A549 (cell line): ENCODE results near the gene TLNRD1.

Source experiments
- BHLHE40 ChIP-seq: IDR thresholded peaks from 2 replicates; pipeline ENCODE4 v1.6.1; 2012; ENCODE audit warnings: low read depth, low read length, inconsistent platforms
- CEBPB ChIP-seq, 2 experiments: fragments of >200 bp in 1 of 2; sonication (Bioruptor Twin) in 1 of 2; formaldehyde crosslinking in 1 of 2; IDR thresholded peaks; 2 replicates each; pipeline ENCODE4 v1.6.1; 2012 to 2016
- CHD2 ChIP-seq: fragments of 150-350 bp; IDR thresholded peaks from 2 replicates; pipeline ENCODE4 v1.6.1; 2014; ENCODE audit warnings: low read length; ENCODE audit not compliant: partially characterized antibody
- EP300 ChIP-seq, 2 experiments: fragments of >200 bp; sonication (Bioruptor Twin); formaldehyde crosslinking; IDR thresholded peaks; 2 replicates in 1 of 2; 3 replicates in 1 of 2; pipeline ENCODE4 v1.6.1; 2016 to 2017
- ESRRA ChIP-seq: fragments of 150-350 bp; IDR thresholded peaks from 2 replicates; pipeline ENCODE4 v1.6.1; 2014; ENCODE audit warnings: mild to moderate bottlenecking, low read length, borderline replicate concordance
- JUNB ChIP-seq: fragments of >200 bp; sonication (Bioruptor Twin); formaldehyde crosslinking; IDR thresholded peaks from 2 replicates; pipeline ENCODE4 v1.6.1; 2016
- NFE2L2 ChIP-seq: fragments of 150-350 bp; conservative IDR thresholded peaks from 2 replicates; pipeline ENCODE4 v1.6.1; 2014; ENCODE audit warnings: low read length
- POLR2A ChIP-seq: IDR thresholded peaks from 2 replicates; pipeline ENCODE4 v1.6.1; 2012; ENCODE audit warnings: mild to moderate bottlenecking, low read length
- RFX5 ChIP-seq: fragments of 450-650 bp; IDR thresholded peaks from 2 replicates; pipeline ENCODE4 v1.7.1; 2014; ENCODE audit warnings: antibody characterized with exemption, mild to moderate bottlenecking, moderate library complexity
- ZFP36 ChIP-seq: fragments of 450-650 bp; IDR thresholded peaks from 2 replicates; pipeline ENCODE4 v1.6.1; 2014; ENCODE audit warnings: borderline replicate concordance; ENCODE audit not compliant: partially characterized antibody
- ZSCAN20 ChIP-seq: fragments of 250-450 bp; sonication (Bioruptor Pico); IDR thresholded peaks from 2 replicates; pipeline ENCODE4 v1.8.0; 2022; ENCODE audit warnings: mild to moderate bottlenecking, moderate library complexity
- TF ChIP-seq, protein P1 (sequence below): fragments of >200 bp; sonication (Bioruptor Twin); formaldehyde crosslinking; IDR thresholded peaks from 3 replicates; pipeline ENCODE4 v1.5.1; 2016
- TF ChIP-seq, protein P2 (sequence below): IDR thresholded peaks from 2 replicates; pipeline ENCODE4 v1.6.1; 2012

DNA sequence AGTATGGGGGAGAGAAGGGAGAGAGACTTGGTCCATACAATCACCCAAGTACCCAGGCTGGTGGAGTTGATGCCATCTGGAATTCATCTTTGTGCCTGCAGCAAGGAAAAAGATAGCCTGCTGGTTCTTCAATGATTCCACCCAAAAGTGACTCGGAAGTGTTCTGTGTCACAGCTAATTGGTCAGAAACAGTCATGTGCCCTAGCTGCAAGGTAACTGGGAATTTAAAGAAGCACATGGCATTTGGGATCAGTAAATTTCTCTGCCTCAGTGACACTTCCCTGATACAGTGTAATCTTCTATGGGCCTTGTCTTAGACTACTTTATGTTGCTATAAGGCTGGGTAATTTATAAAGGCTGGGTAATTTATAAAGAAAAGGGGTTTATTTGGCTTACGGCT is 17.5 kb downstream of the TLNRD1 start:
- TF ChIP-seq JUNB (no peak), EP300 (IDR thresholded peaks at IDR 0.05) (no peak), CHD2 (no peak), CEBPB (IDR thresholded peaks at IDR 0.05) (no peak), ZSCAN20 (CRISPR knock-in tag) (no peak), ESRRA (no peak), ZFP36 (no peak), POLR2A (no peak), NFE2L2 (no peak), BHLHE40 (no peak), RFX5 (no peak)
- TF ChIP-seq, protein P1, sequence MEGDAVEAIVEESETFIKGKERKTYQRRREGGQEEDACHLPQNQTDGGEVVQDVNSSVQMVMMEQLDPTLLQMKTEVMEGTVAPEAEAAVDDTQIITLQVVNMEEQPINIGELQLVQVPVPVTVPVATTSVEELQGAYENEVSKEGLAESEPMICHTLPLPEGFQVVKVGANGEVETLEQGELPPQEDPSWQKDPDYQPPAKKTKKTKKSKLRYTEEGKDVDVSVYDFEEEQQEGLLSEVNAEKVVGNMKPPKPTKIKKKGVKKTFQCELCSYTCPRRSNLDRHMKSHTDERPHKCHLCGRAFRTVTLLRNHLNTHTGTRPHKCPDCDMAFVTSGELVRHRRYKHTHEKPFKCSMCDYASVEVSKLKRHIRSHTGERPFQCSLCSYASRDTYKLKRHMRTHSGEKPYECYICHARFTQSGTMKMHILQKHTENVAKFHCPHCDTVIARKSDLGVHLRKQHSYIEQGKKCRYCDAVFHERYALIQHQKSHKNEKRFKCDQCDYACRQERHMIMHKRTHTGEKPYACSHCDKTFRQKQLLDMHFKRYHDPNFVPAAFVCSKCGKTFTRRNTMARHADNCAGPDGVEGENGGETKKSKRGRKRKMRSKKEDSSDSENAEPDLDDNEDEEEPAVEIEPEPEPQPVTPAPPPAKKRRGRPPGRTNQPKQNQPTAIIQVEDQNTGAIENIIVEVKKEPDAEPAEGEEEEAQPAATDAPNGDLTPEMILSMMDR: no peak
- TF ChIP-seq, protein P2, sequence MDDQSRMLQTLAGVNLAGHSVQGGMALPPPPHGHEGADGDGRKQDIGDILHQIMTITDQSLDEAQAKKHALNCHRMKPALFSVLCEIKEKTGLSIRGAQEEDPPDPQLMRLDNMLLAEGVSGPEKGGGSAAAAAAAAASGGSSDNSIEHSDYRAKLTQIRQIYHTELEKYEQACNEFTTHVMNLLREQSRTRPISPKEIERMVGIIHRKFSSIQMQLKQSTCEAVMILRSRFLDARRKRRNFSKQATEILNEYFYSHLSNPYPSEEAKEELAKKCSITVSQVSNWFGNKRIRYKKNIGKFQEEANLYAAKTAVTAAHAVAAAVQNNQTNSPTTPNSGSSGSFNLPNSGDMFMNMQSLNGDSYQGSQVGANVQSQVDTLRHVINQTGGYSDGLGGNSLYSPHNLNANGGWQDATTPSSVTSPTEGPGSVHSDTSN: no peak
